NT2/D1 (cell line): ENCODE measurements around the gene PAWR.

Source experiments
- DNase-seq: peaks from one replicate; pipeline ENCODE4 v3.0.0-alpha.2; 2011; ENCODE audit warnings: low read depth, low spot score
- H3K27me3 ChIP-seq: 2 replicates; pipeline ENCODE4 v1.6.0; 2011; ENCODE audit warnings: mild to moderate bottlenecking; ENCODE audit not compliant: insufficient read length, insufficient read depth
- H3K36me3 ChIP-seq: 2 replicates; pipeline ENCODE4 v1.6.1; 2011; ENCODE audit warnings: mild to moderate bottlenecking, low read length, mixed read lengths; ENCODE audit not compliant: insufficient read depth, insufficient read length
- H3K4me1 ChIP-seq: 2 replicates; pipeline ENCODE4 v1.5.1; 2011; ENCODE audit not compliant: insufficient read depth, insufficient read length
- H3K4me3 ChIP-seq: 2 replicates; pipeline ENCODE4 v1.5.1; 2011; ENCODE audit warnings: low read depth; ENCODE audit not compliant: insufficient read length
- H3K9ac ChIP-seq: 2 replicates; pipeline ENCODE4 v1.6.0; 2011; ENCODE audit warnings: low read depth; ENCODE audit not compliant: insufficient read length
- H3K9me3 ChIP-seq: 2 replicates; pipeline ENCODE4 v1.5.1; 2011; ENCODE audit warnings: mild to moderate bottlenecking, low read length; ENCODE audit not compliant: insufficient read depth
- SUZ12 ChIP-seq: IDR thresholded peaks from 2 replicates; pipeline ENCODE4 v1.6.1; 2011; ENCODE audit not compliant: insufficient read length, insufficient read depth; ENCODE audit errors: extremely low read depth
- YY1 ChIP-seq: IDR thresholded peaks from 2 replicates; pipeline ENCODE4 v1.6.1; 2011; ENCODE audit not compliant: insufficient read length, insufficient read depth
- ZNF274 ChIP-seq: IDR thresholded peaks from 2 replicates; pipeline ENCODE4 v1.6.1; 2011; ENCODE audit warnings: mild to moderate bottlenecking, low read depth, low read length

The PAWR gene

DNA sequence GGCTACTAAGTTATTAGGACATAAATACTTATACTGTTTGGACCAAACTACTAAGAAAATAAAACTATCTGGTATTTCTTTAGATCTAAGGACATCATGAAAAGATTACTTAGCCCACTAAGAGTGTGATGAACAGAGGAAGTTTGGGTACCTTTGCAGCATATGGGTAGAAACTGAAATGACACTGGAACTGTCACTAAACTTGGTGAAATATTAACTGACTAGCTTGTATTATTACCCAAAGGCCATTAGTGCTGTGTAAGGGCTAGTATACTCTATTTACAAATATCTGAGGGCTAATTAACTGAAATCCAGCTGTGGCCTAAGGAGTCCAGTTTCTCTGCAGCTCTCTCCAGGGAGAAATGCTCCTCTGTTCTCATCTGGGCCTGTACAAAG lies 45.5 kb downstream of the PAWR start:
- Histone ChIP-seq H3K4me1 (no peaks in the 10 kb centered on the region), H3K4me3 (no peak overlapping the region), H3K36me3 (peaks cover 9% of the 10 kb centered on the region), H3K9ac (no peak overlapping the region), H3K9me3 (peaks cover 19% of the 10 kb centered on the region), H3K27me3 (no peaks in the 10 kb centered on the region)
- no peak for TF ChIP-seq SUZ12
- no peak for TF ChIP-seq YY1
- TF ChIP-seq ZNF274: no peak
- DNase-seq: no peak

DNA sequence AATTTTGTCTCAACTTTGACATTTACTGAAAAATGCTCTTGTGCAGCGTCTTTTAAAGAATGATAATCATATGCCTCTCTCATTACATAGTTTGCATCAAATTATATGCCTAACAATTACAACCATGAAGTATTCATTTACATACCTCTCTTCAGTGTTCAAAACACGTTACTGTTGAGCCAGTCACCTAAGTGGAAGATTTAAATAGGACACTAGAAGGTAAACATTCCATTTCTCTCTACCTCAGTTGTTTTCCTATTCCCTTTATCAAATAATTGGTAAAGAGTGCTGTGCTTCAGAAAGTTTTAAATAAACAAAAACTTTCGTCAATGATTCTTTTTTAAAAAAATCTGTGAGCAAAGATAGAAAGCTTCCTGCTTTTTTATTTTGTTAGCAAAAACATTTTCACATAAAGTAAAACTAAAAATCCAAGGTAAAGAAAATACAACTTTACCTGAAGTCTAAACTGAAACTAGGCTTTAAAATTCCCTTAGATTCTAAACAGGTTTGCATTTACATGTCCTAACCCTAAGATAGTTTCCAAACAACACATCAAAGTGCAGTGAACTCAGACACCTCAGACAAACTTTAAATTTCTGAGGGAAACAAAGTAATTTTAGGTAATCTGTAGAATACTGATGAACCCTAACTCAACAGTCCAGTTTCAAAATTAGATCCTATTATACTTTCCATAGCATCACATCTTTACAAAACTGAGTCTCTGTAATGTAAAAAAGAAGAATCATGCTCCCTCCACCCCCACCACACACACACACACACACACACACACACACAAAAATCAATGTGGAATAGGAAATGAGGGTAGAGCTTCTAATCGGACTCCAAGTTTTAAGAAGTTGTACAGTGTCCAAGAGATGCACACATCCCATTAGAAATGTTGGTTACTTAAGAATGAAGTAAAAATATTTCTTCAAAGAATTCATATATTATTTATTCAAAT lies 46.2 kb downstream of the PAWR start:
- H3K4me1 ChIP-seq: no peaks in the 10 kb centered on the region
- peaks cover 6% of the 10 kb centered on the region for H3K36me3 ChIP-seq
- no peak overlapping the region for H3K4me3 ChIP-seq
- no peak for DNase-seq
- no peaks in the 10 kb centered on the region for H3K27me3 ChIP-seq
- TF ChIP-seq YY1: no peak
- TF ChIP-seq SUZ12: no peak
- no peak for TF ChIP-seq ZNF274
- peaks cover 19% of the 10 kb centered on the region for H3K9me3 ChIP-seq
- no peak overlapping the region for H3K9ac ChIP-seq

DNA sequence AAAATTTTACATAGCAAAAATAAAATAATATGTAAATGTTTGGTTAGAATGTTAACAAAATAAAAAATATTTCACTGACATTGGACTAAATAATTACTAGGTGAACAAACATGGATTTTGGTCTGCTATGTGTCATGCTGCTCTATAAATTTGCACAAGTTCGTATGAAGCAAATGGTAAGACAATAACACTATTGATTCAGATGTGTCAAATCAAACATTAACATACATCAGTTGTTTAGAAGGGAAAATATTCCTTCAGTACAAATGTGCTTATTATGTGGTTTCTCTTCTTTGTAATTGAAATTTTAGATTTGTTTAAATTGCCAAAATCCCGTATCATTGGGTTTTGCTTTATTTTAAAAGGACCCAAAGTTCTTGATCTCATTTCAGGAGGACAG lies 46.9 kb downstream of the PAWR start:
- Histone ChIP-seq H3K4me3 (no peak overlapping the region), H3K9me3 (peaks cover 19% of the 10 kb centered on the region), H3K9ac (no peak overlapping the region), H3K36me3 (peaks cover 3% of the 10 kb centered on the region), H3K4me1 (no peaks in the 10 kb centered on the region), H3K27me3 (no peaks in the 10 kb centered on the region)
- DNase-seq: no peak
- TF ChIP-seq ZNF274 (no peak), SUZ12 (no peak), YY1 (no peak)

DNA sequence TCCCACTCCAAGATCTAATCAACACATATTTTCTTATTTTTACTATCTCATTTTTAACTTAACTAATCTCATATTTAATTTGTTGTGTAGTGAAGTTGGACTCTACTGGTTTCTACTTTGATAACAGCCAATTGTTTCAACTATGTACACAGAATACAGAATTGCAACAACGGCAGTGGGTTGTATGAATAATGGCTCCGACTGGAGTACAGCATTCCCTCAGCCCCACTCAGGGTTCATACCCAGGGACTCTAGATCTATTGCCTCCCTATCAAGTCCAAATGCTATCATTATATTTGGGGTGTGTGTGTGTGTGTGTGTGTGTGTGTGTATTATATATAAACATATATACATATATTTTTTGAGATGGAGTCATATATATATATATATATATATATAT lies 52.3 kb downstream of the PAWR start:
- Histone ChIP-seq H3K4me3 (no peak overlapping the region), H3K9ac (no peak overlapping the region), H3K9me3 (no peaks in the 10 kb centered on the region), H3K27me3 (no peaks in the 10 kb centered on the region), H3K36me3 (peaks cover 3% of the 10 kb centered on the region), H3K4me1 (no peaks in the 10 kb centered on the region)
- TF ChIP-seq YY1: no peak
- no peak for TF ChIP-seq SUZ12
- TF ChIP-seq ZNF274: no peak
- no peak for DNase-seq

DNA sequence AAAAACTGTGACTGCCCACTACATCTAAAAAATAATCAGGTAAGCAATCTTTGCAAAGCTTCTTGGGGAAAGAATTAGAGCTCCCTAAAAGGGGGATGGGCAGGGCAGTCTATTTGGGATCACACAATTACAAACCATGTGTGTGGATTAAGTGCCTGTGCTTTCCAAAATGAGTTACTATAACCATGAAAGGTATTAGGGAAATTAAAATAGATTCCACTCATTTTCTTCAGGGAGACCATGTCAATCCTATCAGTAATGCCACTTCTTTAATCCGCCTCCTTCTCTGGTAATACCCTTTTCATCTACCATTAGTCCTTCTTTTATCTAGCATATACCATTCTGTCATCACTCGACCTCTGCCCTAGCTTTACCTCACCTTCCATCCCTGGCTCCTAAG lies 53.7 kb downstream of the PAWR start:
- Histone ChIP-seq H3K36me3 (no peaks in the 10 kb centered on the region), H3K27me3 (no peaks in the 10 kb centered on the region), H3K9ac (no peak overlapping the region), H3K4me1 (no peaks in the 10 kb centered on the region), H3K4me3 (no peak overlapping the region), H3K9me3 (no peaks in the 10 kb centered on the region)
- TF ChIP-seq SUZ12 (no peak), YY1 (no peak), ZNF274 (no peak)
- DNase-seq: no peak

DNA sequence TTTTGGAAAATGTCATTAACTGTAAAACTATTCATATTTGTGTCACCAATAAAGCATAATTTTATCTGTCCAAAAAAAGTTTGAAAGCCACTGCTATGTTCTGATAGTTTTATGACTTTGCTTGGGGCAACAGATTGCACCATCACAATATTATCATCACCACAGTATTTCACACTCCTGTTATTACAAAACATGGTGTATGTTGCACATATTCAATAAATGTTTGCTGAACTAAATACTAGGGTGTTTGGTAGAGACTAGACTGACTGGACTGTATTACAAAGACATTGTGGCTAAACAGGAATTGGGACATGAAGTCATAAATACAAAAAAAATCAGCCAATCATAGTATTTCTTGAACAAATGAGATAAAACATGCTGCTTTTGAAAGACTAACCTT lies 55.1 kb downstream of the PAWR start:
- Histone ChIP-seq H3K9ac (no peak overlapping the region), H3K4me3 (no peak overlapping the region), H3K9me3 (no peaks in the 10 kb centered on the region), H3K36me3 (no peaks in the 10 kb centered on the region), H3K4me1 (no peaks in the 10 kb centered on the region), H3K27me3 (no peaks in the 10 kb centered on the region)
- TF ChIP-seq SUZ12: no peak
- no peak for TF ChIP-seq ZNF274
- no peak for TF ChIP-seq YY1
- DNase-seq: no peak

DNA sequence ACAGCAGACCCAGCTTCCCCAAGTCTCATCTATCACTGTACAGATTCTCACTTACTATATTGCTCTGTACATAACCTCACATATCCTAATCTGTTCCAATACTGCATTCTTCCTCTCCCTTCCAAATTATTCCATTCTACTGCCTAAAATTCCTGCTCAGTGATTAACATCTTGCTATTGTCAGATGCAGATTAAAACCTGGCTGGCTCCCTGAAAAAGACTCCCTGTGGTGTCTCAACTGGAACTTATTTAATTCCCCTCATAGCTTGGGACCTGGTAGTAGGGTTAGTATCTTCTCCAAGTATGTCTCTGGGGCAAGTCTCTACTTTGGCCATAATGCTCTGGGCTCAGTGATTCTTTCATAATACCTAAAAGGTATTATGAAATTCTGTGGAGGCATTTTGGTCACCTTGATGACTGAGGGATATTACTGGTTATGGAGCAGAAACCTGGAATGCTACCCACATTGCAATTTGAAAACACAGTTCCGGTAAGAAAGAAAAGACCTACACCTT lies 55.8 kb downstream of the PAWR start:
- Histone ChIP-seq H3K4me3 (no peak overlapping the region), H3K9me3 (no peaks in the 10 kb centered on the region), H3K27me3 (no peaks in the 10 kb centered on the region), H3K9ac (no peak overlapping the region), H3K4me1 (no peaks in the 10 kb centered on the region), H3K36me3 (no peaks in the 10 kb centered on the region)
- peak; percentile 18 for DNase-seq
- TF ChIP-seq SUZ12: no peak
